ENCODE results near the gene CEBPG.

The CEBPG gene

DNA sequence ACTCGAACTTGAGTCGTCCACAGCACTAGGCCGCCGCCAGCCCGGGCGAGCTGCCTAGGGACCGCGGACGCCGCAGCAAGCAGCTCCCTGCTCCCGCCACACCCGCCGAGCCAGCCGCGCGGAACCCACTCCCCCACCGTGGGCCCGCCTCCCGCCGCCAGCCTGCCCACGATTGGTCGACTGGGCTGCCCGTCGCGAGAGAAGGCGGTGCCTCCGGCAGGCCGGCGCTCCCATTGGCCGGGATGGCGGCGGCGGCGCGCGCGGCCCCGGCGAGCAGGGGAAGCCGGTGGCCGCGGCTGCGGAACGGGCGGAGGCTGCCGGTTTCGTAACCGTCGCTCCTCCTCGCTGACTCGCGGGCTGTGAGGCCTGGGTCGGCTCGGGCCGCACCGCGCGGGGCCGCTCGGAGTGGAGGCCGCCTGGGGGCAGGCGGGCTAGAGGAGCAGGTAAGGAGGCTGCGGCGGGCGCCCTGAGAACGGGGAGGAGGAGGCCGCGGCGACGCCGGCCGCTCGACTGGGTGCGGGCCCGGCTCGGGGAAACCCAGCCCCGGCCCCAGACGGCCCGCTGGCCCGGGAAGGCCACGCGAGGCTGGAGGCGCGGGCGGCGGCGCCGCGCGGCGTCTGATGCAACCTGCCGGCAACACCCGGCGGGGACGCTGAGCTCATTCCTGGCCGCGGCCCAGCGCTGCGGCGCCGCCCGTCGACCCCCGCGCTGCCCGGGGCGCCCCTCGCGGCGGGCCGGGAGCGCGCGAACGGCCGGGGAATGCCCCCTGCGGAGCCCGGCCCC is at the start of gene CEBPG:
TSS of gene CEBPG (plus strand) at position 257 of the 783 bp plus-strand sequence. CDS start 5,531 bp downstream, outside the sequence.
- DNase-seq = peak; percentile 84

DNA sequence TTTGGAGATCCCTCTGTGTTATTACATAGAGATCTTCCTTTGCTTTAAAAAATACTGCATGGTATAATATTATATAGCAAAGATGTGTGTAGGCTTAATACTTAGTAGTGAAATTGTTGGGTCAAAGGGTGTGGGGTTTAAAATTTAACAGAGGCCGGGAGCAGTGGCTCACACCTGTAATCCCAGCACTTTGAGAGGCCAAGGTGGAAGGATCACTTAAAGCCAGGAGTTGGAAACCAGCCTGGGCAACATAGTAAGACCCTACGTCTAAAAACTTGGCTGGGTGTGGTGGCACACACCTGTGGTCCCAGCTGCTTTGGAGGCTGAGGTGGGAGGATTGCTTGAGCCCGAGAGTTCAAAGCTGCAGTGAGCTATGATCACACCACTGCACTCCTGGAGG is 48.9 kb upstream of the CEBPG start:
- no peak for DNase-seq

DNA sequence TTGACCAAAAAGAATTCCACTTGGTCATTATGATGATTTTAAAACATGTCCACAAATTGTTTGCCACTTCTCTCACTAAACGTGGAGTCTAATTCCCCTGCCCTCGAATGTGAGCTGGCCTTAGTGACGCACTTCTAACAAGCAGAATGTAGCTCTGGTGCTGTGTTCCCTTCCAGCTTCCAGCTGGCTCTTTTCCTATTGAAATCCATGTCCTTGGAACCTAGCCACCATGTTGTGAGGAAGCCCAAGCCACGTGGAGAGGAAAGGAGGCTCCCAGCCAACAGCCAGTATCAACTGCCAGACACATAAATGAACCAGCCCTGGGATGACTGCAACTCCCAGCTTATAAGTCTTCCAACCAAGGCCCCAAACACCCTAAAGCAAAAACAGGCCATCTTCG is 47.6 kb upstream of the CEBPG start:
- DNase-seq = no peak

DNA sequence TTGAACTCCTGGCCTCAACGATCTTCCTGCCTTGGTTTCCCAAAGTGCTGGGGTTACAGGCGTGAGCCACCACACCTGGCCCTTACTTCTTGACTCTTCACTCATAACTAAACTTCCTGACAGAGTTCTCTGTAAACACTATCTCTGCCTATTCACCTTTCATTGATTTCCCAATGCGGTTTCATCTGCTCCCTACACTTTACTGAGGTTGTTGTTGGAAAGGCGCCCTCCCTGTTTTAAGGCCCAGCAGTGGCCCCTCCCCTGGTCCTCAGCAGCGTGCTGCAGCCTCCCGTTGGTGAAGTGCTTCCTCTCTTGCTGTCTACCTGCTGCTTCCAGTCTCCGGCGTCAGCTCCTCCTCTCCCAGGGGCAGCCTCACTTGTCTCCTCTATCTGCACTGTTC is 44.4 kb upstream of the CEBPG start:
- no peak for DNase-seq

DNA sequence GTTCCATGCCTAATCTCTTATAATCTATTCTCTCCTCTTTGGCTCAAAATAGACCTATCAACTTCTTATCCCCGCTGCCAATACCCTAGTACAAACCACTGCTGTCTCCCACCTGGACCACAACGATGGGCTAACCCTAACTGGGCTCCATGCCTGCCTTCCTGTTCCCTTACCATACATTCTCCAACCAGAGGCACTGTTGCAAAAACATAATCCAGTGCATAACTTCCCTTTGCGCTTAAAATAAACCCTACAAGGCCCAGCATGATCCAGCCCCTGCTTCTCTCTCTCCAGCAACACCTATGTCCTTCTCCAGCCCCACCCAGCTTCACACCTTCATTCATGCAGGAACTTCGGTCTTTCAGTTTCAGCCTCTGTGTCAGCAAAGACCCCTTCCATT is 43.8 kb upstream of the CEBPG start:
- DNase-seq = no peak

DNA sequence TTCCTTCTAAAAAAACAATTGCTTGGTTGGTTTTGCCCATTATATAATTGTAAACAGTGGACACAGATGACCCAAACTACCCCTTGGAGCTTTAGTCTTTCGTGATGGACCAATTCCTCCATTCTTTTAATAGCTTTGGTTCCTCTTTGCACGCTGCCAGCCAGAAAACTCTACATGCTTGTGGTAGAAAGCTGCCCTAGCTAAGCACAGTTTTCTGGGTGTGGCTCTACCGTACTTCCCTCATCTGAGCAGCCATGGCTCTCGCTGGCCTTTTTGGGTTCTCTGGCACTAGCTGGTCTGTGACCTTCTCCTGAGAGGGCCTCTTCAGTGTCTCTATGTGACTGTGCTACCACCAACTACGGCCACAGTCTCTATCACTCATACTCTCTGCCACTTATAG is 41.3 kb upstream of the CEBPG start:
- DNase-seq = no peak

DNA sequence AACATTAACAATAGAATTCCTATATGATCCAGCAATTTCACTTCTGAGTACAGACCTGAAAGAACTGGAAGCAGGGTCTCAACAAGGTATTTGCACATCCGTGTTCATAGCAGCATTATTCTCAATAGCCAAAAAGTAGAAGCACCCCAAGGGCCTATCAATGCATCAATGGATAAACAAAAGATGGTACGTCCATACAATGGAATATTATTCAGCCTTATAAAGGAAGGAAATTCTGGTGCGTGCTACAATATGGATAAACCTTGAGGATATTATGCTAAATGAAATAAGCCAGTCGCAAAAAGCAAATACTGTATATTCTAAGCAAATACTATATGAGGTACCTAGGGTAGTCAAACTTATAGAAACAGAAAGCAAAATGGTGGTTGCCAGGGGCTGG is 40.4 kb upstream of the CEBPG start:
- no peak for DNase-seq

DNA sequence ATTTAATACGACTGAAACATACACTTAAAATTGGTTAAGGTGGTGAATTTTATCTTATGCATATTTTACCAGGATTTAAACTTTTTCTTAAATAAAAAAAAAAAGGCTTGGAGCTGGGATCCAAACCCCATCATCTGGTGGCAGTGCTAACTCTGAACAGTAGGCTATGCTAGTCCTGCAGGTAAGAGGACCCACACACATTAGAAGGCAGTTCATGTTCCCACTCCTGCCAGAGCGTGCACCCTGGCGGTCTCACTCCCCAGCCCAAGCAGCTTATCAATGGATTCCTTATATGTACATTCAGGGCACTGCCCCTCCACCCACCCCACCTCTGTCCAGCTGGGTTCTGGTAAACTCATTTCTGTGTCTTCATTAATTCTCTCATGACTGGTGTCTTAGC is 39.9 kb upstream of the CEBPG start:
- DNase-seq = no peak

DNA sequence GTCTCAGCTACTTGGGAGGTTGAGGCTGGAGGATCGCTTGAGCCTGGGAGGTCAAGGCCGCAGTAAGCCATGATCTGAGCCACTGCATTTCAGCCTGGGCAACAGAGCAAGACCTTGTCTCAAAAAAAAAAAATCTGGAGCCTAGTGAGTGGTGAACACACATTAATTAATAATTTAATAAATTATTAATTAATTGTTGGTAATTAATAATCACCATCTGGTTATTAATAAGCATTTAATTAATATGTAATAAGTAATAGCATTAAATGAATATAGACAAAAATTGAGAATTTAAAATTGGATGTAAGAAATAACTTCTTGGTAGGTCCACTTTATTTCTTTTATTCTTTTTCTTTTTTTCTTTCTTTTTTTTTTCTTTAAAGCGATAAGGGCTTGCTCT is 39.2 kb upstream of the CEBPG start:
- DNase-seq = no peak

DNA sequence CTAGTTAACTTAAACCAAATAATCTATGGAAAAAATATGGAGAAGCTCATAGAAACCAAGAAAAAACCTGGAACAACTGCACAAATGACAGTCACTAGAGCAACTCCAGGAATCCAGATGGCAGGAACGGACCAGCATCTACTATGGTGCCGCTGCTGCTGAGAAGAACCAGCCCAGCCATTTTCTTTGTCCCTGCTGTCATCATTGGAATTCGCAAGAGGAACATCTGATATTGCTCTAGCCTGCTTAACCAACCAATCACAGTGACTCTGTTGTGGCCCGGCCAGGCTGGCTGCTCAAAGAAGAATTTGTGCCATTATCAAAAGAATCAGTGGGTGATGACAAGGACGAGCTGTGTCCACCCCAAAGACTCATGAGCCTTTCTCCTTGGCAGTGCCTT is 38.1 kb upstream of the CEBPG start:
- no peak for DNase-seq

DNA sequence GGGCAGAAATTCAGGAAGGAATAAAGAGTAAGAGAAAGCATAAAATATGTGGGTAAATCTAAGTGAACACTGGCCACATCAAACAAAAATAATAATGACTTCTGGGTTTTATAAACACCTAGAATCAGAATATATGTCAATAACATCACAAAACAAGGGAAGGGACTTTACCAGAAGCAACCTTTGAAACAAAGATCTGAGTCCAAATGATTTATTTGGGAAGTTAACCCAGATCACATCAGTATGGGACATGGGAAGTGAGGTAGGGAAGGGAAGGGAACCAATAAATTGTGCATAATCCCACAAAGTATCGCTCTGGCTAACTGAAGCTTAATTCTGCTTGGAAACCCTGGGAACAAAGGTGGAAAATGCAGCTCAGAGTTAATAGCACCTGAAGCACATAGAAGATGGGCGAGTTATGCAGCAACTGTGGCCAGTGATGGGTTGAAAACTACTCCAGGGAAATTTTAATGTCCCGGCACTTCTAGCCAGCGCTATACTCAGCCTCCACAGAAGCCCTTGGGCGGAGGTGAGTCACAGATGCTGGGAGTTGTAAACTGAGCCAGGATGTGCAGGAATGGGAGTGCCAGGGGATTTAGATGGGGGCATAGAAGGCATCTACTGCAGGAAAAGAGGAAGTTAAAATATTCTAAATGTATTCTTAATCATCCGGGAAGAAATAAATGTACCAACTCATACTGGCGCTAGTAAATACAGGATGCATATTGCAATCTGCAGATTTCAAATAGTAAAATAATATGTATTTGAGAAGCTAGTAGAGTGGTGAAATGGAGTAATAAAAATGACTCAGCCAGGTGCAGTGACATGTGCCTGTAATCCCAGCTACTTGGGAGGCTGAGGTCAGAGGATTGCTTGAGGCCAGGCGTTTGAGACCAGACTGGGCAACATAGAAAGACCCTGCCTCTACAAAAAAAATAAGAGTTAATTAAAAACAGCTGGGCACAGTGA is 34.2 kb upstream of the CEBPG start:
- DNase-seq = no peak

DNA sequence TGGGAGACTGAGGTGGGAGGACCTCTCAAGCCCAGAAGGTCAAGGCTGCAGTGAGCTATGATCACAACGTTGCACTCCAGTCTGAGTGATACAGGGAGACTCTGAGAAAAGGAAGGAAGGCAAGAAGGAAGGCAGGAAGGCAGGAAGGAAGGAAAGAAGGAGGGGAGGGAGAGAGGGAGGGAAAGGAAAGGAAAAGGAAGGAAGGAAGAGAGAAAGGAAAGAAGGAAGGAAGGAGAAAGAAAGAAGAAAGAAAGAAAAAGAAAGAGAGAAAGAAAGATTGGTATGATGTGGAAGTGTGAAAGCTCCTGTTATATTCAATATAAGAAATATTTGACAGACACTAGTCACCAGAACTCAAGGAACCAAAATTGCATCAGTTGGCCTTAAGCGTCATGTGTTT is 32.5 kb upstream of the CEBPG start:
- DNase-seq = no peak

DNA sequence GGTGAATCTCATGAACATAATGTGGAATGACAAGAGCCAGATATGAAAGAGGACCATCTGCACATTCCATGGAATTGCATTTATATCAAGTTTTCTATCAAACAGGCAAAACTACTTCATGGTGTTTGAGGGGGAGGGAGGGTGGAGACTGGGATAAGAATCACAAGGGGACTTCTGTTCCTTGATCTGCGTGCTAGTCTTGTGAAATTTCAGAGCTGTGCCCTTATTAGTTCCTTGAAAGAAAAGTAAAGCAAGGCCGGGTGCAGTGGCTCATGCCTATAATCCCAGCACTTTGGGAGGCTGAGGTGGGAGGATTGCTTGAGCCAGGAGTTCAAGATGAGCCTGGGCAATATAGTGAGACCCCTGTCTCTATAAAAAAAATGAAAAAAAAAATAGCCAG is 30.2 kb upstream of the CEBPG start:
- no peak for DNase-seq

DNA sequence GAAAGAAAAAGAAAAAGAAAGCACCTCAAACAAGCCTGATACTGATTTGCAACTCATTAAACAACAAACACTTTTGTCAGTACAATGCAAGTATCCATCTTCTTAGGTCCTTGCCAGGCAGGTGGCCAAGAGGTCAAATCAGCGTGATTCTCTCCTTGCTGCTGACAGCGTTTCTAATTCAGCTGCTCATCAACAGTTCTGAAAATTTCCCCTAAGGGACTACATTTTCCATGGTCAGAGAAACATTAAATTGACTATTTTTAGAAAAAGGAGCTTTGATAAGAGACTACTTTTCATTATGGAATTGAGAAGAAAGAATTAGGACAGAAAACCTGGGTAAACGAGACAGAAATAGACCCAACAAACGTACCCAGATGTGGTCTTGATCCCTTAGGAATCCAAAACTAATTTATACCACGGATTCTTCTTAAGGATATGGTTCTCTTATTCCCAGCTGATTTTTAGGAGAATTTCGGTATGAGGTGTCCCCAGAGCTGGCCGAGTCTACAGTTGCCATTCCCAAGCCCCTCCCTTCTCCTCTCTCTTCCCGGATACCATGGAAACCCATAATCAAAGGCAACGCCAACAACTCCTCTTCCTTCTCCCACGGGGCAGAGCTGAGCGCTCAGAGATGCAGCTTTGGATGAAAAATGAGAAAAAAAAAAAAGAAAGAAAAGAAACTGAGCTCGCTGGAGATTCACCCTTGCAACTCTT is 29.5 kb upstream of the CEBPG start:
- DNase-seq = peak; percentile 12

DNA sequence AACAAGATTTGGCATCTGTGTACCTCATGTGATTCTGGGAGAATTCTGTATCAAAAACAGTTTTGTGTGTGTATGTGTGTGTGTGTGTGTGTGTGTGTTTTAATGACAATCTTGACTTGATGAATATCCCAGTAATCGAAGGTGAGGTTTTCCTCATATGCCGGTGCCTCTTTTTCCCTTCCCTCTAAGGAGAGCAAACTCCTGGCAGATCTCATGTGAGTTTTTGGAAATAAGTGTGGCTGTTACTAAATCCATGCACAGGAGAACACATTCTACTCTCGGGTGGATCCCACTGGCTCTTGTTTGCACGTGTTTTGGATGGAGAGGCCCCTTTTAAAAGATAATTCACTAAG is 29.0 kb upstream of the CEBPG start:
- no peak for DNase-seq

DNA sequence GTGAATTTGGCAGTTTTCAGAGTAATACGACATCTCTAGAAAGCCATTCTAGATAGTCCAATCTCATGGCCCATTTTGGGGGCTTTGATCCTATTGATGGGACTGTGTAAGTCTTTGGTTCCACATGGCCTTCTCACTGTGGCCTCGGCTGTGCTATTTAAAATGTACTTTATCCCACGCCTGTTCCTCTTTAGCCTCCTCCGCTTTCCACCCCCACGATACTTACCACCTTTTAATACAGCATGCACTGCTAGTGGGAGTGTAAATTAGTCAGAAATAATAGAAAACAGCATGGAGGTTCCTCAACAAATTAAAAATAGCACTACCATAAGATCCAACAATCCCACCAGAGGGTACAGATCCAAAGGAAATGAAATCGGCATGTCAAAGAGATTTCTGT is 28.3 kb upstream of the CEBPG start:
- no peak for DNase-seq

DNA sequence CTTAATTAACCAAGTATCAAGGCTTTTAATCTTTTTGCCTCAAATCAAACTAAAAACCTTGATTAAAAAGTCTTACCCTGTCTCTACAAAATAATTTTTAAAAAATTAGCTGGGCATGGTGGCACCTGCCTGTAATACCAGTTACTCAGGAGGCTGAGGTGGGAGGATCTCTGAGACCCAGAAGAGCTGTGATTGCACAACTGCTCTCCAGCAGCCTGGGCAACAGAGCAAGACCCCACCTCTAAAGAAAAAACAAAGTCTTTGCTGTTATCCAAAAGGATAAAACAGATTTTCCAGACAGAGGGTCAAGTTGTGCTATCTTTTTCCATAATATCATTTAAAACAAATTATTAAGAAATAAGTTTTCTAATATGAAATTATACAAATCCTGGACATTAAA is 26.8 kb upstream of the CEBPG start:
- no peak for DNase-seq

DNA sequence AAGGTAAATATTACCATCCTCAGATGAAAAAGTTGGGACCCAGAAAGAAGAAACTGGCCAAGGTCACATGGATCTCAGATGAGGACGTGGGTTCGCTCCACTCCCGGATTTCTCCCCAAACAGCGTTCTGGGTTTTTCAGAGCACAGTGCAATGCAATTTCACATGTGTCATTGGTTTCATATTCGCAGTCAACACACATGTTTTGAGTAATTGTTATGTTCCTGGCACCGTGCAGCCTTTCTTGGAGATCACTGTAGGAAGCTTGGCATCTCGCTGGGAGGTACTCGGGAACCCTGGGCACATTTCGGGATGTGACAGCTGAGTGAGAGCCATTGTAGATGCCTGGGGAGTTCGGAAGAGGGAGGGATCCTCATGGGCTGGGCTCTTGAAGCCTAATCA is 26.2 kb upstream of the CEBPG start:
- no peak for DNase-seq

DNA sequence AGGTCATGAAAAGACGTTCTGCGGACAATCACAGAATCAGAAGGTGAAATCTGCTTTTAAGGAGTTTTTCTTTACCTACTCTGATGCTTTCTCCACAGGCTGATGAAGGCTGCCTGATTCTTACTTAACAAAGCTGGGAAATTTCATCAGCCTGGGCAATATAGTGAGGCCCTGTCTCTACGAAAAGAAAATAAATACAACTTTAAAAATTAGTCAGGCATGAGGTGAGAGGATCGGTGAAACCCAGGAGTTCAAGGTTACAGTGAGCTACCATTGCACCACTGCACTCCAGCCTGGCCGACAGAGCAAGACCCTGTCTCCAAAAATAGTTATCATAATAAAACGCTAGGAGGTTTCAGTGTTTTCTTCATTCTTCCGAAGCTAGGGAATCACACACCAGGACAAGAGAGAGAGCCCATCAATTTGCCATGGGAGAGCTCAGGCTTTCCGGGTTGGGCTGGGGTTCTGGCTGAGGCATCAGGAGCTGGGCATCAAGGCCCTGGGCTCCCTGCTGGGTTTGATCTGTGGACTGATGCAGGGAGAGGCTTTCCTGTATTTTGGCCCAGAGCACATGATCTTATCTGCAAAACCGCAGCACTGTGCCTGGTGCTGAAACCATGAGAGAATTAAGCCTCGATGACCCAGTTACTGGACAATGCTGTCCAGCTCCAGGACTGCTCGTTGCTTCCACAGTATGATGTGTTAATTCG is 25.1 kb upstream of the CEBPG start:
- DNase-seq = no peak

DNA sequence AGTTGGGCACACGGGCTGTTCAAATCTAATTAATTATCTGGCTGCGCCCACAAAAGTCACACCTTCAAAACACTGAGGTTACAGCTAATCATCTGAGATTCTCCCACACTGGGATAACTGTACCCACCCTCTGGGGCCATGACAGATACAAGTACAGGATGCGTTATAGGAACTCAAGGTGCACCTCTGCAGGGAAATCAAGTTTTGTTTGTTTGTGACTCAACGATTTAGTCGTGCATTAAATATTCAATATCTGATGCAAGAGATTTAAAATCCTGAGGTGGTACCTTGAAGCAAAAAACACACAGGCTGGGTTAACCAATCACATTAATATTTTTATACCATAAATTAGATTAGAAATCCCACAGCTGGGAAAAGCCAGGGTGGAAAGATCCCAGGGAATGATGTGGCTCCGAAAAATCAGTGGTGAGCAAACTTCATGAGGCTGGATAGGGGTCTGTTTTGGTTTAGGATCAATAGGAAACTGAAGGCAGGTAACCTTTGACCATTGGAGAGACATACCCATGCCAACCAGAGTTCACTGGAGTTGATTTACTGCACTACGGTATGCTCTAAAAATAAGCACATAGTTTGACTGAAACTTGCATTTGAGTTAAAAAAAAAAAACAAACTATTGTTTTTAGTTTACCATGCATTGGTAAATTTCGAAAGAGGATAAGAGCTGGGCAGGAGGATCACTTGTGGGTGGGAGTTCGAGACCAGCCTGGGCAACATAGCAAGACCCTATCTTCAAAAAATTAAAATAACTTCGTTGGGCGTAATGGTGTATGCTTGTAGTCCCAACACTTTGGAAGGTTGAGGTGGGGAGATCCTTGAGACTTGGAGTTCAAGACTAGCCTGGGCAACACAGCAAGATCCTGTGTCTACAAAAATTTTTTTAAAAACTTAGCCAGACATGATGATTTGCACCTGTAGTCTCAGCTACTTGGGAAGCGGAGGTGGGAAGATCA is 23.9 kb upstream of the CEBPG start:
- DNase-seq = no peak

DNA sequence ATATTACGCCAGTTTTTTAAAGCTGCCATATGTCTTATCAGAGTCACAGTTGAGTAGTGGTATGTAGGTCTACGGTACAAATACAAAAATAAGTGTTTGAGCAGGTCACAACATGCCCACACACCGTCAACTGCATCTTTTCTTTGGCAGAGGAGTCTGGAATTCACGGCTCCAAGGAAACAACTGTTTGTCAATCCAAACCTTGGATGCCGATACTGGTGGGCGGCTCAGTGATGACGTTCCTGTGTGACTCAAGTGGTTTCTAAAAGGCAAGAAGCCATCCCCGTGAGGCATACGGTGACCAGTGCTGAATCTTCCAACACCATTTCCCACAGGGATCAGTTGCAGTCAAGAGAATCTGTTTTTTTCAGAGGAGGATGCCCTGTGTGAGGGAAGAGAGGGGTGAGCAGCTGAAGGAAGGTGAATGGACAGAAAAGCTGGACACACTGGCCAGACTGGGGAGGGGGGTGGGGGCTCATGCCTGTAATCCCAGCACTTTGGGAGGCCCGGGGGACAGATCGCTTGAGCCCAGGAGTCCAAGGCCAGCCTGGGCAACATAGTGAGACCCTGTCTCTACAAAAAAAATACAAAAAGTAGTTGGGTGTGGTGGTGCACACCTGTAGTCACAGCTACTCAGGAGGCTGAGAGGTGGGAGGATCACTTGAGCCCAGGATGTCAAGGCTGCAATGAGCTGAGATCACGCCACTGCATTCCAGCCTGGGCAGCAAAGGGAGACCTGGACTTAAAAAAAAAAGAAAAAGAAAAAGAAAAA is 22.8 kb upstream of the CEBPG start:
- no peak for DNase-seq

Measured in NCI-H748 treated with DMSO at 0.1 percent for 48 hours (cell line).